Activated naive CD4-positive, alpha-beta T cell treated with anti-CD3 and anti-CD28 coated beads for 36 hours (primary cell): ENCODE data around the gene FGFR3. TPM values are rescaled to one million over a fixed set of nuclear protein-coding genes. Genes with fewer than 3 reads are reported as not detected.

ENCODE experiments used
- CTCF ChIA-PET: fragments of 350-600 bp; sonication (Branson Sonifier 250); formaldehyde crosslinking; loops from one replicate; lab custom pipeline; 2021; ENCODE audit warnings: antibody characterized with exemption; lab: Charles Lee
- DNase-seq: peaks from one replicate; pipeline ENCODE4 v3.0.0-alpha.2; 2020
- H3K27ac Mint-ChIP-seq: one replicate; pipeline ENCODE4 v1.8.0; 2021; ENCODE audit warnings: mild to moderate bottlenecking, mixed read lengths
- H3K27me3 Mint-ChIP-seq: one replicate; pipeline ENCODE4 v1.8.0; 2021; ENCODE audit warnings: low read depth, mixed read lengths
- H3K36me3 Mint-ChIP-seq: one replicate; pipeline ENCODE4 v1.8.0; 2021; ENCODE audit warnings: low read depth, mixed read lengths
- H3K4me1 Mint-ChIP-seq: one replicate; pipeline ENCODE4 v1.8.0; 2021; ENCODE audit warnings: low read depth, mixed read lengths
- H3K4me3 Mint-ChIP-seq: one replicate; pipeline ENCODE4 v1.8.0; 2021; ENCODE audit warnings: mild to moderate bottlenecking, moderate library complexity, mixed read lengths
- H3K9me3 Mint-ChIP-seq: one replicate; pipeline ENCODE4 v1.8.0; 2021; ENCODE audit warnings: mixed read lengths
- intact Hi-C: fragments of 100-400 bp; cut with micrococcal nuclease; formaldehyde crosslinking; loops from one replicate; pipeline ENCODE4 v1.15.1; 2023
- total RNA-seq, 2 experiments: library from RNA; stranded (reverse); gene quantifications; one replicate each; pipeline ENCODE4 v1.2.3, GENCODE V29; 2021

Gene FGFR3
- total RNA-seq, 2 experiments from 2014 or later, result 0.27 to 0.52 TPM

GRCh38 chr4:1757836-1758235 lies 35.3 kb upstream of the FGFR3 start:
- DNase-seq, result no peak
- Mint-ChIP-seq H3K9me3 (no peaks in the 10 kb centered on the region), H3K27ac (no peak overlapping the region), H3K36me3 (no peaks in the 10 kb centered on the region), H3K4me1 (peaks cover 6% of the 10 kb centered on the region), H3K4me3 (no peak overlapping the region), H3K27me3 (peaks cover 2% of the 10 kb centered on the region)
- CTCF ChIA-PET, result interaction anchor here (0.8 kb wide), 1 partner anchor 65 kb away, joined by 4 read pairs; no protein-coding TSS in a partner anchor
- intact Hi-C loops, result no loop called here

GRCh38 chr4:1758306-1759121 lies 34.6 kb upstream of the FGFR3 start:
- Mint-ChIP-seq H3K4me3 (no peak overlapping the region), H3K27me3 (peaks cover 2% of the 10 kb centered on the region), H3K27ac (no peak overlapping the region), H3K36me3 (no peaks in the 10 kb centered on the region), H3K4me1 (peaks cover 4% of the 10 kb centered on the region), H3K9me3 (no peaks in the 10 kb centered on the region)
- no peak for DNase-seq
- CTCF ChIA-PET, result interaction anchor here (1.3 kb wide), 1 partner anchor 10 kb away, joined by 3 read pairs; no protein-coding TSS in a partner anchor
- intact Hi-C loops, result no loop called here

GRCh38 chr4:1759170-1759817 lies 33.8 kb upstream of the FGFR3 start:
- no peaks in the 10 kb centered on the region for H3K9me3 Mint-ChIP-seq
- peaks cover 4% of the 10 kb centered on the region for H3K4me1 Mint-ChIP-seq
- CTCF ChIA-PET, result interaction anchor here (0.8 to 1.3 kb wide), 2 partner anchors 11 to 33 kb away, joined by 3 read pairs; partner anchors contain the start of gene FGFR3
- intact Hi-C loops, result no loop called here
- H3K36me3 Mint-ChIP-seq, result no peaks in the 10 kb centered on the region
- H3K27ac Mint-ChIP-seq, result no peak overlapping the region
- peaks cover 2% of the 10 kb centered on the region for H3K27me3 Mint-ChIP-seq
- DNase-seq, result no peak
- no peak overlapping the region for H3K4me3 Mint-ChIP-seq

- Mint-ChIP-seq H3K27me3 (peaks cover 2% of the 10 kb centered on the region), H3K27ac (no peak overlapping the region), H3K36me3 (no peaks in the 10 kb centered on the region), H3K4me1 (peaks cover 4% of the 10 kb centered on the region), H3K4me3 (no peak overlapping the region), H3K9me3 (no peaks in the 10 kb centered on the region)
- CTCF ChIA-PET, result interaction anchor here (0.8 to 1.3 kb wide), 2 partner anchors 12 to 33 kb away, joined by 3 read pairs; partner anchors contain the start of gene FGFR3
- DNase-seq, result no peak
- intact Hi-C loops, result no loop called here
These were observed 33.3 kb upstream of the FGFR3 start for GRCh38 chr4:1759818-1760223.

- intact Hi-C loops, result no loop called here
- Mint-ChIP-seq H3K36me3 (no peaks in the 10 kb centered on the region), H3K27ac (no peak overlapping the region), H3K4me3 (no peak overlapping the region), H3K27me3 (peaks cover 6% of the 10 kb centered on the region), H3K9me3 (no peaks in the 10 kb centered on the region), H3K4me1 (peaks cover 4% of the 10 kb centered on the region)
- DNase-seq, result no peak
- CTCF ChIA-PET, result interaction anchor here (0.6 kb wide), 1 partner anchor 129 kb away, joined by 3 read pairs; no protein-coding TSS in a partner anchor
These were observed 32.5 kb upstream of the FGFR3 start for GRCh38 chr4:1760521-1761071.

- no peaks in the 10 kb centered on the region for H3K9me3 Mint-ChIP-seq
- H3K4me3 Mint-ChIP-seq, result no peak overlapping the region
- intact Hi-C loops, result no loop called here
- H3K4me1 Mint-ChIP-seq, result peaks cover 4% of the 10 kb centered on the region
- DNase-seq, result no peak
- H3K27ac Mint-ChIP-seq, result no peak overlapping the region
- H3K36me3 Mint-ChIP-seq, result no peaks in the 10 kb centered on the region
- CTCF ChIA-PET, result no interaction called here
- peaks cover 8% of the 10 kb centered on the region for H3K27me3 Mint-ChIP-seq
These were observed 31.9 kb upstream of the FGFR3 start for GRCh38 chr4:1761130-1761689.

- intact Hi-C loops, result no loop called here
- Mint-ChIP-seq H3K9me3 (no peaks in the 10 kb centered on the region), H3K4me1 (peaks cover 4% of the 10 kb centered on the region), H3K27me3 (peaks cover 8% of the 10 kb centered on the region), H3K27ac (no peak overlapping the region), H3K4me3 (no peak overlapping the region), H3K36me3 (no peaks in the 10 kb centered on the region)
- no peak for DNase-seq
- CTCF ChIA-PET, result no interaction called here
These were observed 30.7 kb upstream of the FGFR3 start for GRCh38 chr4:1762264-1763010.

- no peak overlapping the region for H3K27ac Mint-ChIP-seq
- H3K4me1 Mint-ChIP-seq, result peaks cover 6% of the 10 kb centered on the region
- intact Hi-C loops, result no loop called here
- no peak overlapping the region for H3K4me3 Mint-ChIP-seq
- no peaks in the 10 kb centered on the region for H3K9me3 Mint-ChIP-seq
- H3K36me3 Mint-ChIP-seq, result no peaks in the 10 kb centered on the region
- H3K27me3 Mint-ChIP-seq, result peaks cover 11% of the 10 kb centered on the region
- CTCF ChIA-PET, result no interaction called here
- DNase-seq, result no peak
These were observed 30.0 kb upstream of the FGFR3 start for GRCh38 chr4:1763070-1763549.

GRCh38 chr4:1763550-1764080 lies 29.5 kb upstream of the FGFR3 start:
- Mint-ChIP-seq H3K4me1 (peaks cover 8% of the 10 kb centered on the region), H3K27me3 (peaks cover 15% of the 10 kb centered on the region), H3K9me3 (no peaks in the 10 kb centered on the region), H3K27ac (no peak overlapping the region), H3K4me3 (no peak overlapping the region), H3K36me3 (no peaks in the 10 kb centered on the region)
- intact Hi-C loops, result no loop called here
- no peak for DNase-seq
- CTCF ChIA-PET, result no interaction called here

GRCh38 chr4:1764670-1765069 lies 28.4 kb upstream of the FGFR3 start:
- H3K4me3 Mint-ChIP-seq, result no peak overlapping the region
- peaks cover 15% of the 10 kb centered on the region for H3K27me3 Mint-ChIP-seq
- no peaks in the 10 kb centered on the region for H3K36me3 Mint-ChIP-seq
- peaks cover 8% of the 10 kb centered on the region for H3K4me1 Mint-ChIP-seq
- no peaks in the 10 kb centered on the region for H3K9me3 Mint-ChIP-seq
- no peak overlapping the region for H3K27ac Mint-ChIP-seq
- intact Hi-C loops, result no loop called here
- CTCF ChIA-PET, result no interaction called here
- no peak for DNase-seq

GRCh38 chr4:1765409-1766072 lies 27.6 kb upstream of the FGFR3 start:
- CTCF ChIA-PET, result interaction anchor here (1.2 kb wide), 1 partner anchor 14 kb away, joined by 3 read pairs; no protein-coding TSS in a partner anchor
- Mint-ChIP-seq H3K9me3 (no peaks in the 10 kb centered on the region), H3K4me1 (peaks cover 4% of the 10 kb centered on the region), H3K27me3 (peaks cover 15% of the 10 kb centered on the region), H3K4me3 (no peak overlapping the region), H3K27ac (no peak overlapping the region), H3K36me3 (no peaks in the 10 kb centered on the region)
- DNase-seq, result no peak
- intact Hi-C loops, result loop anchor here (2.0 kb wide), 1 partner anchor 13 kb away; no protein-coding TSS in a partner anchor
